Testis (tissue), 3 donors: ENCODE data around the gene AMPD3. TPM values are rescaled to one million over a fixed set of nuclear protein-coding genes. Genes with fewer than 3 reads are reported as not detected.
"Not testable (repeated sequence)": the region's sequence is repeated elsewhere in the genome, so short reads cannot be mapped to it uniquely, and the experiment has no call there.

ENCODE experiments used
- DNase-seq: peaks from one replicate; pipeline ENCODE4 v3.0.0-alpha.2; 2019
- H3K27ac ChIP-seq, 2 donors: fragments of 200-600 bp; sonication (generic); one replicate each; pipeline ENCODE4 v1.5.1; 2019
- H3K27me3 ChIP-seq: fragments of 200-600 bp; sonication (generic); one replicate; pipeline ENCODE4 v1.5.1; 2019
- H3K36me3 ChIP-seq: fragments of 200-600 bp; sonication (generic); one replicate; pipeline ENCODE4 v1.5.1; 2017; ENCODE audit warnings: low read depth; ENCODE audit errors: missing control alignments
- H3K4me1 ChIP-seq: fragments of 200-600 bp; sonication (generic); one replicate; pipeline ENCODE4 v1.5.1; 2019
- H3K4me3 ChIP-seq, 2 donors: fragments of 200-600 bp; sonication (generic); one replicate each; pipeline ENCODE4 v1.5.1; 2017 to 2019
- H3K9me3 ChIP-seq: fragments of 200-600 bp; sonication (generic); one replicate; pipeline ENCODE4 v1.5.1; 2017
- POLR2A ChIP-seq: fragments of 450-650 bp; IDR thresholded peaks from one replicate; pipeline ENCODE4 v1.6.1; 2017; ENCODE audit warnings: antibody characterized with exemption, mild to moderate bottlenecking, moderate library complexity
- WGBS, 2 donors: methylation state at CpG; one replicate each; pipeline ENCODE4 v1.1.5; 2018; 5-methylcytosine and 5-hydroxymethylcytosine counted together
- intact Hi-C: fragments of 100-400 bp; cut with DNase I; formaldehyde crosslinking; loops from one replicate; pipeline ENCODE4 v1.15.1; 2023; ENCODE audit warnings: low total_unique reads
- polyA plus RNA-seq: library from polyadenylated mRNA; stranded (reverse); fragments of 350-450 nt; fragmentation: Illumina TruSeq; extraction: RNeasy Lipid Tissue Mini Kit (QIAGEN cat#74804); gene quantifications from one replicate; pipeline ENCODE4 v1.2.3, GENCODE V29; 2014; ENCODE audit warnings: low read depth, low replicate concordance; ENCODE audit not compliant: insufficient read depth
- total RNA-seq, 2 donors: library from RNA; depleted of rRNA; stranded (reverse); fragments of >200 nt; gene quantifications; one replicate each; pipeline ENCODE4 v1.2.3, GENCODE V29; 2016
- TF ChIP-seq, protein P1 (sequence below), 3 experiments: fragments of 450-650 bp in 2 of 3; fragments of 200-600 bp in 1 of 3; sonication (generic) in 1 of 3; IDR thresholded peaks; one replicate each; pipeline ENCODE4 v1.5.1; 2016 to 2019; ENCODE audit warnings: antibody characterized with exemption in 3 of 3, mild to moderate bottlenecking in 2 of 3, moderate library complexity in 1 of 3

AMPD3 gene
- total and polyA plus RNA-seq, 3 donors from 2014 or later, result 5.5 to 13.4 (median 10.9) TPM

GRCh38 chr11:10436224-10436623, 18.8 kb upstream of the AMPD3 start:
- intact Hi-C loops, result no loop called here
- 71% methylated on average over 1 of the region's 1 CpG for WGBS, 2 donors
- no peak overlapping the region for H3K27ac ChIP-seq
- no peak for DNase-seq
- H3K27me3 ChIP-seq, result no peaks in the 10 kb centered on the region
- no peaks in the 10 kb centered on the region for H3K36me3 ChIP-seq
- H3K4me1 ChIP-seq, result no peaks in the 10 kb centered on the region
- no peak overlapping the region for H3K4me3 ChIP-seq
- TF ChIP-seq, protein P1, sequence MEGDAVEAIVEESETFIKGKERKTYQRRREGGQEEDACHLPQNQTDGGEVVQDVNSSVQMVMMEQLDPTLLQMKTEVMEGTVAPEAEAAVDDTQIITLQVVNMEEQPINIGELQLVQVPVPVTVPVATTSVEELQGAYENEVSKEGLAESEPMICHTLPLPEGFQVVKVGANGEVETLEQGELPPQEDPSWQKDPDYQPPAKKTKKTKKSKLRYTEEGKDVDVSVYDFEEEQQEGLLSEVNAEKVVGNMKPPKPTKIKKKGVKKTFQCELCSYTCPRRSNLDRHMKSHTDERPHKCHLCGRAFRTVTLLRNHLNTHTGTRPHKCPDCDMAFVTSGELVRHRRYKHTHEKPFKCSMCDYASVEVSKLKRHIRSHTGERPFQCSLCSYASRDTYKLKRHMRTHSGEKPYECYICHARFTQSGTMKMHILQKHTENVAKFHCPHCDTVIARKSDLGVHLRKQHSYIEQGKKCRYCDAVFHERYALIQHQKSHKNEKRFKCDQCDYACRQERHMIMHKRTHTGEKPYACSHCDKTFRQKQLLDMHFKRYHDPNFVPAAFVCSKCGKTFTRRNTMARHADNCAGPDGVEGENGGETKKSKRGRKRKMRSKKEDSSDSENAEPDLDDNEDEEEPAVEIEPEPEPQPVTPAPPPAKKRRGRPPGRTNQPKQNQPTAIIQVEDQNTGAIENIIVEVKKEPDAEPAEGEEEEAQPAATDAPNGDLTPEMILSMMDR (IDR thresholded peaks at IDR 0.05), result no peak
- TF ChIP-seq POLR2A, result no peak
- no peaks in the 10 kb centered on the region for H3K9me3 ChIP-seq

DNA sequence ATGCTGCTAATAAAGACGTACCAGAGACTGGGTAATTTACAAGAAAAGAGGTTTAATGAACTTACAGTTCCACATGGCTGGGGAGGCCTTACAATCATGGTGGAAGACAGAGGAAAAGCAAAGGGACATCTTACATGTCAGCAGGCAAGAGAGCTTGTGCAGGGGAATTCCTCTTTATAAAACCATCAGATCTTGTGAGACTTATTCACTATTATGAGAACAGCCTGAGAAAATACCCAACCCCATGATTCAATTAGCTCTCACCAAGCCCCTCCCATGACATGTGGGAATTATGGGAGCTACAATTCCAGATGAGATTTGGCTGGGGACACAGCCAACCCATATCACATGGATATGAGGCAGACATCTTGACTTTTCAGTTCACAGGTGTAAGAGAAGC, 18.4 kb upstream of the AMPD3 start:
- H3K9me3 ChIP-seq, H3K27ac ChIP-seq: not testable (repeated sequence)

DNA sequence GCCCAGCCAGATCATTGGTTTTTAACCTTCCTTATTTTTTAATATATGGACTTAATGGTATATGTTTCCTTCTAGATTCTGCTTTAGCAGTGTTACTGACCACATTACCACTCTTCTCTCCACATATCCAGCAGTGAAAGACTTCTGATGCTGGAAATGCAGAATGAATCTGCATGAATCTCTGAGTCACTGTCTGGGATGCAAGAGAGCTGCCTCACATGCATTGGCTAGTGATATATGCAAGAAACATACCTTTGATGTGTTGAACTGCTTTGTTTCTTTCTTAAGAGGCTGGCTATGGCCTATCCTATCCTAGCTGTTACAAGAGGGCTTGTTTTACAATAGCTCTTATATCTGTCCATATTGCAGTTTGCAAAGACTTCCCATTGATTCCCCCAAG, 16.6 kb upstream of the AMPD3 start:
- no peak overlapping the region for H3K27ac ChIP-seq
- H3K27me3 ChIP-seq, result no peaks in the 10 kb centered on the region
- H3K4me1 ChIP-seq, result no peaks in the 10 kb centered on the region
- intact Hi-C loops, result no loop called here
- TF ChIP-seq, protein P1 (IDR thresholded peaks at IDR 0.05), result no peak
- no peak for TF ChIP-seq POLR2A
- no peak for DNase-seq
- H3K4me3 ChIP-seq, result no peak overlapping the region
- H3K9me3 ChIP-seq, result no peaks in the 10 kb centered on the region
- no peaks in the 10 kb centered on the region for H3K36me3 ChIP-seq

More for the DNA sequence above, 18.4 kb upstream of the AMPD3 start:
- DNase-seq, H3K4me3 ChIP-seq, H3K27me3 ChIP-seq, intact Hi-C loops, H3K4me1 ChIP-seq, H3K36me3 ChIP-seq: not testable (repeated sequence)
- WGBS, 2 donors, result 79 to 84% methylated on average over 1 of the region's 1 CpG

DNA sequence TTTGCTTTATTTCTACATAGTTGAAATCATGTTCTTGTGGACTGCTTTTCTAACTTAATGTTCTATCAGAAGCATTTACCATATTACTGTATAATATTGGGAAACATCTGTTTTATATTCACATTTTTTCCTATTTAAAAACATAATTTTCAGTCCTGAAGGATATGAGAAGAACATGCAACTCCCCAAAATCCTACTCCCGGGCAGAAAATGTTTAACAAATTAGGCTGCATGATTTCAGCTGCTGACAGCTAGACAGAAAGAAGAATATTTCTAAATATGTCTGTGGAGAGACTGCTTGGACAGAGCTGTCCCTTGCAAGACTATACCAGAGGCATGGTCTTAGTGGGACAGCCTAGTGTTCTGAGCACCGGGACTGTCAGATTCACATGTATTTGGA, 15.7 kb upstream of the AMPD3 start:
- intact Hi-C loops, result no loop called here
- WGBS, 2 donors, result 89 to 90% methylated on average over 2 of the region's 2 CpGs
- Histone ChIP-seq H3K9me3 (no peaks in the 10 kb centered on the region), H3K4me3 (no peak overlapping the region), H3K36me3 (no peaks in the 10 kb centered on the region), H3K4me1 (no peaks in the 10 kb centered on the region), H3K27ac (no peak overlapping the region), H3K27me3 (no peaks in the 10 kb centered on the region)
- TF ChIP-seq, protein P1 (IDR thresholded peaks at IDR 0.05), result no peak
- no peak for TF ChIP-seq POLR2A
- no peak for DNase-seq

DNA sequence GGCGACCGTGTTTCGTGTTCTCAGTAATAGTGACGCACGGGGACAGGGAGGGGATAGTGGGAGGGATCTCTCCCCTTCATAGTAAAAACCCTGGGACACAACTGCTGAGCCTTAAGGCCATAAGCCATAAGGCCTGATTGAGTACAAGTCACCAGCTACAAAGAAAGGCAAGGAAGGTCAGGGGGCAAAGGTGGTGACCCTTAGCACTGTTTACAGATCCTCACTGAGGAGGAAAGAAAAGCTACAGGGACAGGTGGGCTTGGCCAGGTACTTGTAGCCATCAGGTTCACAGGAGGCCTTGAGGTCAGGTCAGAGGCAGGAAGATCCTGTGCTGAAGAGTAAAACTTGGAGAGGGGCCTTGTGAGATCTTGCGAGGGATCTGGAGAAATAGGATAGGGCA, 15.1 kb upstream of the AMPD3 start:
- Histone ChIP-seq H3K4me3 (no peak overlapping the region), H3K4me1 (no peaks in the 10 kb centered on the region), H3K36me3 (no peaks in the 10 kb centered on the region), H3K27me3 (no peaks in the 10 kb centered on the region), H3K27ac (no peak overlapping the region), H3K9me3 (no peaks in the 10 kb centered on the region)
- TF ChIP-seq POLR2A, result no peak
- TF ChIP-seq, protein P1 (IDR thresholded peaks at IDR 0.05), result no peak
- DNase-seq, result no peak
- intact Hi-C loops, result no loop called here
- WGBS, 2 donors, result 93 to 94% methylated on average over 6 of the region's 6 CpGs
